ENCODE measurements around the gene NT5E.

Gene NT5E

DNA sequence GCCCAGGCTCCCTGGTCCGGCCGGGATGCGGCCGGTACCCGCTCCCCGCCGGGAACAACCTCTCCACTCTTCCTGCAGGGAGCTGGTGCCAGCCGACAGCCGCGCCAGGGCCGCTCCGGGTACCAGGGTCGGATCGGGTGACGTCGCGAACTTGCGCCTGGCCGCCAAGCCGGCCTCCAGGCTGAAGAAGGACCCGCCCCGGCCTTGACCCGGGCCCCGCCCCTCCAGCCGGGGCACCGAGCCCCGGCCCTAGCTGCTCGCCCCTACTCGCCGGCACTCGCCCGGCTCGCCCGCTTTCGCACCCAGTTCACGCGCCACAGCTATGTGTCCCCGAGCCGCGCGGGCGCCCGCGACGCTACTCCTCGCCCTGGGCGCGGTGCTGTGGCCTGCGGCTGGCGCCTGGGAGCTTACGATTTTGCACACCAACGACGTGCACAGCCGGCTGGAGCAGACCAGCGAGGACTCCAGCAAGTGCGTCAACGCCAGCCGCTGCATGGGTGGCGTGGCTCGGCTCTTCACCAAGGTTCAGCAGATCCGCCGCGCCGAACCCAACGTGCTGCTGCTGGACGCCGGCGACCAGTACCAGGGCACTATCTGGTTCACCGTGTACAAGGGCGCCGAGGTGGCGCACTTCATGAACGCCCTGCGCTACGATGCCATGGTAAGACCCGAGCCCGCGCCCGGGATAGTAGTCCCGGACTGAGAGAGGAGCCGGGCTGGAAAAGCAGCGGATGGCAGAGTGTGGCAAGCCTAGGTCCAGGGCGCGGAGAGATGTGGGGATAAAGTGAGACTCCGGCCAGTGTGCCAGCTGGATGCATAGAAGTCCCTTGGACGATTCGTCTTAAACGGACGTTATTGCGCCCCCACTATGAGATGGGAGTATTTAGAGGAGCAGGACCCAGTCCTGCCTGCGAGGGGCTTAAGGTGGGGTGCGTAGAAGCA is at the start of gene NT5E:
TSS of gene NT5E (plus strand) at position 266 of the 942 bp plus-strand sequence. CDS start at position 323, 57 bp downstream.
- Histone ChIP-seq H3K27me3 (ENCODE audit: control insufficient read depth, insufficient read depth, low read length) (no peaks in the 10 kb centered on the region), H3K4me1 (no peaks in the 10 kb centered on the region), H3K36me3 (ENCODE audit: control insufficient read depth, insufficient read depth, low read length) (no peaks in the 10 kb centered on the region), H3K4me2 (ENCODE audit: low read length) (peak within 1 kb of the TSS; percentile 82), H3K9ac (no peak within 1 kb of the TSS), H3K79me2 (no peaks in the 10 kb centered on the region), H3K4me3 (ENCODE audit: low read depth, low read length) (peak within 1 kb of the TSS; percentile 52), H3K9me3 (ENCODE audit: control insufficient read depth, low read length) (no peaks in the 10 kb centered on the region), H3K27ac (no peak within 1 kb of the TSS), H2AFZ (peak within 1 kb of the TSS; percentile 85)
- TF ChIP-seq, protein P1, sequence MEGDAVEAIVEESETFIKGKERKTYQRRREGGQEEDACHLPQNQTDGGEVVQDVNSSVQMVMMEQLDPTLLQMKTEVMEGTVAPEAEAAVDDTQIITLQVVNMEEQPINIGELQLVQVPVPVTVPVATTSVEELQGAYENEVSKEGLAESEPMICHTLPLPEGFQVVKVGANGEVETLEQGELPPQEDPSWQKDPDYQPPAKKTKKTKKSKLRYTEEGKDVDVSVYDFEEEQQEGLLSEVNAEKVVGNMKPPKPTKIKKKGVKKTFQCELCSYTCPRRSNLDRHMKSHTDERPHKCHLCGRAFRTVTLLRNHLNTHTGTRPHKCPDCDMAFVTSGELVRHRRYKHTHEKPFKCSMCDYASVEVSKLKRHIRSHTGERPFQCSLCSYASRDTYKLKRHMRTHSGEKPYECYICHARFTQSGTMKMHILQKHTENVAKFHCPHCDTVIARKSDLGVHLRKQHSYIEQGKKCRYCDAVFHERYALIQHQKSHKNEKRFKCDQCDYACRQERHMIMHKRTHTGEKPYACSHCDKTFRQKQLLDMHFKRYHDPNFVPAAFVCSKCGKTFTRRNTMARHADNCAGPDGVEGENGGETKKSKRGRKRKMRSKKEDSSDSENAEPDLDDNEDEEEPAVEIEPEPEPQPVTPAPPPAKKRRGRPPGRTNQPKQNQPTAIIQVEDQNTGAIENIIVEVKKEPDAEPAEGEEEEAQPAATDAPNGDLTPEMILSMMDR (IDR thresholded peaks at IDR 0.05), result no peak

DNA sequence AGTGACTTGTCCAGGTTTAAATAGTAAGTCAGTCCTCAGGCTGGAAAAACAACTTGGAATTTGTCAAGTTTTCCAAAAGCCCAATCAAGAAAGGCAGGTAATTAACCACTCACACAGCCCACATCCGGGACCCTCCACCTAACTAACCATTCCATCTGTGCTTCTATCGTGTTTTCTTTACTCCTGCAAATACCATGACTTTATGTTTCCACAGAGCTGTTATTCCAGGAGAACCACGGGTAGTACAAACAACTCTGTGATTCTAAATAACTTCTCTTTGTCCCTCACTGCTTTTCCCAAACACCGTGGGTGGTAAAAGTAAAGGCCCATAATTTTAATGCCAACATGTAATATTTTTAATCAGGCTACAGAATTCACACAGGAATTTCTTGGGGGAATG is 49.6 kb upstream of the NT5E start:
- Histone ChIP-seq H3K36me3 (ENCODE audit: control insufficient read depth, insufficient read depth, low read length) (no peaks in the 10 kb centered on the region), H3K27ac (no peak overlapping the region), H3K4me3 (ENCODE audit: low read depth, low read length) (no peak overlapping the region), H3K79me2 (no peaks in the 10 kb centered on the region), H3K27me3 (ENCODE audit: control insufficient read depth, insufficient read depth, low read length) (no peaks in the 10 kb centered on the region), H3K9ac (no peak overlapping the region), H3K4me2 (ENCODE audit: low read length) (no peak overlapping the region), H3K9me3 (ENCODE audit: control insufficient read depth, low read length) (no peaks in the 10 kb centered on the region), H3K4me1 (no peaks in the 10 kb centered on the region), H2AFZ (no peak overlapping the region)
- TF ChIP-seq, protein P1 (IDR thresholded peaks at IDR 0.05), result no peak

DNA sequence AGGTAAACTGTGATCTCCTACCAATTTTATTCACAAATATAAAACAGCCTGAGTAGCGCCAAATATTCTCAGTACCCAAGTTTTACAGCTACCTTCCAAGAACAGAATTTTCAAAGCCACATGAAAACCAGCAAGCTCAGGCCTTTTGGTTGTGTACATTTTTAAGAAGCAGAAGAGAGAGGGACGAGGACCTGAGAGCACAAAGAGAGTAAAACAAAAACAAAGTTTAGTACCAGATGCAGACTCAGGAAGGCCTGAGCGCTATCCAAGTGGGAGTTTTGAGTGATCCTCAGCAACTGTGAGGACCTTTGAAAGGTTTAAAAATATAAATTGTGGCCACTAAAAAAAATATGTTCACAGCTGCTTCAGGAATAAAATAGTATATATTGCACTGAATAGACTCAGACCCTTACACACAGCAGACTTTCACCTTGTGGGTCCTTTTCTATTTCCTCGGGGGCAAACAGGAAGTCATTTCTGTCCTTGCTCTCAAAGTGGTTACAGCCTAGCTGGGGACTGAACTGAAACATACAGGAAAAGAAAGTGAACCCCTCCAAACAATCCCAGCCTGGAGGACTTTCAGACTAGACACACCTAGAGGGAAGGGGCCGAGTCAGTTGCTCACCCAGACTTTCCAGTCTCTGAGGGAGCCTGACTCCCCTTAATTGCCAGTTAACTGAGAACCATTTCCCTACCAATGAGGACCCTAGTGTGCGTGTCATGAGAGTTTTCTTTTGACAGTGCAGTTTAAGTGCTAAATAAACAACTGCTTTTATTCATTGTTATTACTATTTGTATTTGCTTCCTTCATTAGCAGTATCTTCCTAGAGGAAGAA is 48.5 kb upstream of the NT5E start:
- H3K9me3 ChIP-seq (ENCODE audit: control insufficient read depth, low read length), result no peaks in the 10 kb centered on the region
- no peaks in the 10 kb centered on the region for H3K79me2 ChIP-seq
- no peaks in the 10 kb centered on the region for H3K4me1 ChIP-seq
- H3K27me3 ChIP-seq (ENCODE audit: control insufficient read depth, insufficient read depth, low read length), result no peaks in the 10 kb centered on the region
- H3K4me2 ChIP-seq (ENCODE audit: low read length), result no peak overlapping the region
- no peak overlapping the region for H3K9ac ChIP-seq
- no peak overlapping the region for H2AFZ ChIP-seq
- no peaks in the 10 kb centered on the region for H3K36me3 ChIP-seq (ENCODE audit: control insufficient read depth, insufficient read depth, low read length)
- no peak overlapping the region for H3K27ac ChIP-seq
- TF ChIP-seq, protein P1 (IDR thresholded peaks at IDR 0.05), result no peak
- no peak overlapping the region for H3K4me3 ChIP-seq (ENCODE audit: low read depth, low read length)

DNA sequence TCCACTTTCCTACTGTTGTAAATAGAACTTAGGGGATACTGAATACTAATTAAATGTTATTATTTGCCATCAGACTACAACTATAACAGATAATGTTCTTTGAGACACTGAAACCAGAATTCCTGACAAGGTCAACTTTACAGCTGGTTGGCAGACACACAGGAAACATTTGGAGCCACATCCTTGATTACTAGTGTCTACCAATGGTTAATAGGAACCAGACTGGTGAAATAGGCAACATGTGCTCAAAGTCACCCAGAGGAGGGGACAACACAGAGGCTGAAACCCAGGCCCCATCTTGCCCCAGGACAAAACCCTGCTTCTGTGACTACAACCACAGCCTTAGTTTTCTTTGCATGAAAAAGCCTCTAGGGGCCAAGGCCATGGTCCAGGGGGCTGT is 47.8 kb upstream of the NT5E start:
- Histone ChIP-seq H3K4me2 (ENCODE audit: low read length) (no peak overlapping the region), H2AFZ (no peak overlapping the region), H3K9ac (no peak overlapping the region), H3K27me3 (ENCODE audit: control insufficient read depth, insufficient read depth, low read length) (no peaks in the 10 kb centered on the region), H3K4me3 (ENCODE audit: low read depth, low read length) (no peak overlapping the region), H3K4me1 (no peaks in the 10 kb centered on the region), H3K79me2 (no peaks in the 10 kb centered on the region), H3K9me3 (ENCODE audit: control insufficient read depth, low read length) (no peaks in the 10 kb centered on the region), H3K27ac (no peak overlapping the region), H3K36me3 (ENCODE audit: control insufficient read depth, insufficient read depth, low read length) (no peaks in the 10 kb centered on the region)
- TF ChIP-seq, protein P1 (IDR thresholded peaks at IDR 0.05), result no peak

Data from parathyroid adenoma (tissue), 2 donors.